Endothelial cell of umbilical vein (primary cell): ENCODE results near the gene FAM193A.

Experiments
- CTCF ChIP-seq, 2 donors: IDR thresholded peaks; 1 replicate in 1 of 2; 2 replicates in 1 of 2; pipeline ENCODE4 v1.5.1; 2011; ENCODE audit warnings: low read length in 2 of 2, mild to moderate bottlenecking in 2 of 2, moderate library complexity in 2 of 2, control low read depth in 1 of 2, inconsistent platforms in 1 of 2, low read depth in 1 of 2; ENCODE audit not compliant: insufficient read depth in 1 of 2; ENCODE audit errors: extremely low read depth in 1 of 2
- EZH2 ChIP-seq: IDR thresholded peaks from 2 replicates; pipeline ENCODE4 v1.6.1; 2012; ENCODE audit warnings: borderline replicate concordance, low read depth, mild to moderate bottlenecking, moderate library complexity, low read length, inconsistent platforms; ENCODE audit not compliant: severe bottlenecking
- FOS ChIP-seq: IDR thresholded peaks from 2 replicates; pipeline ENCODE4 v1.6.1; 2011; ENCODE audit warnings: mild to moderate bottlenecking, low read length, moderate library complexity, borderline replicate concordance; ENCODE audit not compliant: insufficient read depth
- POLR2A ChIP-seq: IDR thresholded peaks from 2 replicates; pipeline ENCODE4 v1.6.1; 2012; ENCODE audit warnings: low read depth, mild to moderate bottlenecking, control low read depth, low read length
- POLR2AphosphoS5 ChIP-seq: IDR thresholded peaks from 2 replicates; pipeline ENCODE4 v1.6.1; 2012; ENCODE audit warnings: low read depth, mild to moderate bottlenecking, control low read depth, low read length, moderate library complexity; ENCODE audit not compliant: insufficient read depth

GRCh38 chr4:2565533-2565932 is 29.1 kb downstream of the FAM193A start:
- no peak for TF ChIP-seq EZH2
- TF ChIP-seq CTCF (IDR thresholded peaks at IDR 0.05; ENCODE audit: extremely low read depth in 1 of 2, insufficient read depth in 1 of 2, low read depth in 1 of 2, low read length in 2 of 2) = no peak
- TF ChIP-seq POLR2AphosphoS5 = no peak
- TF ChIP-seq FOS = no peak
- no peak for TF ChIP-seq POLR2A
